Activated T-helper 1 cell treated with Interleukin-2 at 50 U/mL for 16 hours (primary cell): Measurements from ENCODE around the gene TYW1.
"Not testable (repeated sequence)": the region's sequence is repeated elsewhere in the genome, so short reads cannot be mapped to it uniquely, and the experiment has no call there.

Experiments used
- DNase-seq: peaks from one replicate; pipeline ENCODE4 v3.0.0-alpha.2; 2020; ENCODE audit warnings: low read depth

TYW1 gene

DNA sequence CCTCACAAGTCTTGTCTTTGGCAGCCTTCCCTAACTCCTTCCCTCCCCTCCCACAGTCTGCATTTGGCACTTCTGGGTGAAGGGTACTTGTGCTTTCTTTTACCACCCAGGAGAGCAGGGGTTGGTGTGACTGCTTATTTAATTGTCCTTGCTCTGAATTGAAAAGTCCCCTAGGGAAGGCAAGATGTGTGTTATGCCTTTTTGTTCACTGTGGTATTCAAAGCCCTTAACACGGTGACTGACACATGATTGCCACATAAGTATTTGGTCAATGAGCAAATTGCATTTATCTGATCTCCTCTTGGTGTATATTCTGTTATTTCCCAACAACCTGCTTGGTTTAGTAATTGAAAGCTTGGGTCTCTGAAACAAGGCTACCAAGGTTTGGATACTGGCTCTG lies 134.1 kb downstream of the TYW1 start:
- DNase-seq: not testable (repeated sequence)

DNA sequence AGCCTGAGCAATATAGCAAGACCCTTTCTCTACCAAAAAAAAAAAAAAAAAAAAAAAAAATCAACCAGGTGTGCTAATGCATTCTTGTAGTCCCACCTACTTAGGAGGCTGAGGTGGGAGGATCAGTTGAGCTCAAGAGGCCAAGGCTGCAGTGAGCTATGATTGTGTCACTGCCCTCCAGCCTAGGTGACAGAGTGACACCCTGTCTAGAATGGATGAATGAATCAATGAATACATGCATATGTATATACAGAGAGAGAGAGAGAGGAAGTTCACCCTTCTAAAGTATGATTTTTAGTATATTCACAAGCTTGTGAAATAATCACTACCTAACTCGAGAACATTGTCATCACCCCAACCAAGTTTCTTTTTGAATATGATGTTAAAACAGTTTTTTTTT lies 138.3 kb downstream of the TYW1 start:
- DNase-seq: not testable (repeated sequence)

DNA sequence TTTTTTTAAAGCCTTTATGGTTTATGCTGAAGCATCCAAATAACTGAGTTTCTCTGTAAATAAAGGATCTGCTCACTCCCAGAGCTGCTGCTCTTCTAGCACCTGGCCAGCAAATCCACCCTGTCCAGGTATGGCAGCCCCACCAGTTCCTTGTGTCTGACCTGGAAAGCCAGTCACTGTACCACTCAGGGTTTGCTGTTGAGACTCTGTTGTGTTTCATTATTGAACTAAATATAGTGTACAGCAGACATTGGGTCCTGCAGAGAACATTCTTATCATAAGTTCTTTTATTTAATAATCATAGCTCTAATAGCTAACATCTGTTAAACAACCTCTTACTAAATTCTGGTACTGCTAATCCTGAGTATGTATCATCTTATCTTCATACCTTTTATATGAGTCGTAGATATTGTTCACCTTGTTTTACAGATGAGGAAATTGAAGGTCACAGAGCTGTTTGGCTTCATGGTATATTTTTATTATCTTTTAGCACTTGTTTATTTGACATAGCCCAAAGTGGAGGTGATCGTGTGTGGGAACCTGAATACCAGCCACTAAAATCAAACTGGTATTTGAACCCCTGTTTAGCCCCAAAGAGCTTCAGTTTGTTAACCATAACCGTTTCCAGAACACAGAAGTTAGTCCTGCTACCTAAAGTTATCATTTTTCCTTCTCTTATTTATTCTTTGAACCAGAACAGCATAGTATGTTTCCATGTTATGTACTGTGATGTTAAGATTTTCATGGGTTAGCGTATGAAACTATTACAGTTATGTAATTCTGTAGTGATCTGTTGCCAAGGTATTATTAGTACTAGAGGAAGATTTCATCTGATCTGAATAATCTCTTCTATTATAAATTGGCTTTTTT lies 139.2 kb downstream of the TYW1 start:
- DNase-seq: not testable (repeated sequence)

GRCh38 chr7:67137489-67137888 lies 140.9 kb downstream of the TYW1 start:
- not testable (repeated sequence) for DNase-seq

DNA sequence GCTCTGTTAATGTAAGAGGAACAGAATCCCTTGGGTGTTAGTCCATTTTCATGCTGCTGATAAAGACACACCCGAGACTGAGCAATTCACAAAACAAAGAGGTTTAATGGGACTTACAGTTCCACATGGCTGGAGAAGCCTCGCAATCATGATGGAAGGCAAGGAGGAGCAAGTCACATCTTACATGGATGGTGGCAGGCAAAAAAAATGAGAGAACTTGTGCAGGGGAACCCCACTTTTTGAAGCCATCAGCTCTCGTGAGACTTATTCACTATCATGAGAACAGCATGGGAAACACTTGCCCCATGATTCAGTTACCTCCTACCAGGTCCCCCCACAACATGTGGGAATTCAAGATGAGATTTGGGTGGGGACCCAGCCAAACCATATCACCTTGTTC lies 143.2 kb downstream of the TYW1 start:
- not testable (repeated sequence) for DNase-seq

DNA sequence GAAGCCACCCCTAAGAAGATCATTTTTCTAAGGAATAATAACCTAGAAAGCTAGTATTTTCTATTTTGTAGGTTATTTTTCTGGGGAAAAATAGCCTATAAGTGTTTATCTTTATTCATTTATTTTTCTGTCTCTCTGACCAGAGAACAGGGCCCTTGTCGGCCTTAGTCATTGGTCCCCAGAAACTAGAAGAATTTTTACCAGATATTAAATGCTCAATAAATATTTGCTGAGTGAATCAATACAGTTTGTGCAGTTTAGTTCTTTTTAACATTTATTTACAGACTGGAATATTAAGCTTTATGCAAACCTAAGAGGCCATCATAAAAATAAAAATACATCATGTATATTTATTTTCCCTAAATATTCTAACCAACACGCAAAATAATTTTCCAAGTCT lies 144.4 kb downstream of the TYW1 start:
- not testable (repeated sequence) for DNase-seq

GRCh38 chr7:67143091-67143786 lies 146.6 kb downstream of the TYW1 start:
- not testable (repeated sequence) for DNase-seq

GRCh38 chr7:67145581-67146193 lies 149.1 kb downstream of the TYW1 start:
- not testable (repeated sequence) for DNase-seq

DNA sequence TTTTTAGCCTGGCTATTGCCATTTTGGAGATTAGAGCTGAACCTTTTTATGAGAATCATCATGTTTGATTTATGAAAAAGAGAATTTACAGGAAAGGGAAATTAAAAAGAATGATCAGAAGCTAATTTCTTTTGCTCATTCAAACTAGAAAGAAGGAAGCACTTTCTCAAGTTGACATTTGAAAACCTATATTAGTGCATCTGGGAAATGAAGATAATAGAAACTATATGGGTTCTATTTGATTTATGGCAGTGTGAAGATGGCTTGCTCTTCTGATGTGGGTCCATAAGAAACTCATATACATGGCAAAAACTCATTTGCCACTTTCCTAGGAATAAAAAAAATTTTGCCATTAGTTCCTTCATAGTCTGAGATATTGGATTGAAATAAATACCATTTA lies 152.5 kb downstream of the TYW1 start:
- not testable (repeated sequence) for DNase-seq

GRCh38 chr7:67154374-67154773 lies 157.7 kb downstream of the TYW1 start:
- not testable (repeated sequence) for DNase-seq

DNA sequence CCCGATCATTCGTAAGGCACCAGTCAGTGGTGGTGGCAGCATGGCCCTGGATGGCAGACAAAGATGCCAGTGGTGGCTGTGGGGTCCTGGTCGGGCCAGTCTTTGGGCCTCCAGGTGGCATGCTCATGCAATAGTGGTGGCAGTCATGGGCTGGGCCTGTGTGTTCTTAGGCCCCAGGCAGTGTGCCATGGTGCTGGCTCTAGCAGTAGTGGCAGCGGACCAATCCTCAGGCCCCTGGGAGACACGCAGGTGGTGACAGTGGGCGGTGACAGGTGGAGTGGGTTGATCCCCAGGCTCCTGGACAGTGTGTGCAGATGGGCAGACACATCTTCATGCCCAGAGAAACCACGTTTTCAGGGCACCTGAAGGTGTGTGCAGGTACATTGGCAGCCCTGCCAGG lies 159.4 kb downstream of the TYW1 start:
- DNase-seq: not testable (repeated sequence)

- DNase-seq: not testable (repeated sequence)
Measured at GRCh38 chr7:67163285-67163684, 166.7 kb downstream of the TYW1 start.

- not testable (repeated sequence) for DNase-seq
Measured at GRCh38 chr7:67171151-67171550, 174.5 kb downstream of the TYW1 start.

DNA sequence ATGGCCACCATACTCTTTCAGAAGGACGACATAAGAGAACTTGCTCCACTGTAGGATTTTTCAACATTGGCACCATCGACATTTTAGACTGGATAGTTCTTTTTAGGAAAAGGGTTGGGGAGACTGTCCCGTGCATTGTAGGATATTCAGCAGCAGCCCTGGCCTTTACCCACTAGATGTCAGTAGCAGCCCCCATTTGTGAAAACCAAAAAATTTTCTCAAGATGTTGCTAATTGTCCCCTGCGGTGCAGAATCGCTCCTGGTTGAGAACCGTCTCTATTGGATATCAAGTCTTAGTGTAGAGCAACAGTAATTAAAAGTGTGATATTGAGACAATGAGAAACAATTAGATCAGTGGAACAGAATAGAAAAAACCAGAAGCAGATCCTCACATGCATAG lies 180.1 kb downstream of the TYW1 start:
- not testable (repeated sequence) for DNase-seq

GRCh38 chr7:67178915-67179688 lies 182.5 kb downstream of the TYW1 start:
- DNase-seq: not testable (repeated sequence)

GRCh38 chr7:67182956-67183750 lies 186.5 kb downstream of the TYW1 start:
- DNase-seq: not testable (repeated sequence)

GRCh38 chr7:67184912-67185659 lies 188.5 kb downstream of the TYW1 start:
- not testable (repeated sequence) for DNase-seq

GRCh38 chr7:67185660-67186129 lies 189.1 kb downstream of the TYW1 start:
- not testable (repeated sequence) for DNase-seq

DNA sequence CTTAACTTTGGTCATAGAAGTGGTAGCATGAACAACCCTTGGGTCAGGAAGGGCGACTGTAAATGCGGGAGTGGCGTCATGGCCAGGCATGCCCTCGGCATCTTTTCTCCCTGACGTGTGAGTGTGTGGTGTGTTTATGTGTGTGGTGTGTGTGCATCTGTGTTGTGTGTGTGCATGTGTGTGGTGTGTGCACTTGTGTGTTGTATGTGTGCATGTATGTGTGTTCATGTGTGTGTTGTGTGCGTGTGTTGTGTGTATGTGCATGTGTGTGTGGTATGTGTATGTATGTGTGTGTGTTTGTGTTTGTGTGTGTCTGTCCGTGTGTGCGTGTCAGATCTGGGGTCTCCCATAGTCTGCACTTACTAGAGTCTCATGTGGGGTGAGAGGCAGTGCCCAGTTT lies 192.5 kb downstream of the TYW1 start:
- not testable (repeated sequence) for DNase-seq
